Measurements from ENCODE around the gene VCL.

DNA sequence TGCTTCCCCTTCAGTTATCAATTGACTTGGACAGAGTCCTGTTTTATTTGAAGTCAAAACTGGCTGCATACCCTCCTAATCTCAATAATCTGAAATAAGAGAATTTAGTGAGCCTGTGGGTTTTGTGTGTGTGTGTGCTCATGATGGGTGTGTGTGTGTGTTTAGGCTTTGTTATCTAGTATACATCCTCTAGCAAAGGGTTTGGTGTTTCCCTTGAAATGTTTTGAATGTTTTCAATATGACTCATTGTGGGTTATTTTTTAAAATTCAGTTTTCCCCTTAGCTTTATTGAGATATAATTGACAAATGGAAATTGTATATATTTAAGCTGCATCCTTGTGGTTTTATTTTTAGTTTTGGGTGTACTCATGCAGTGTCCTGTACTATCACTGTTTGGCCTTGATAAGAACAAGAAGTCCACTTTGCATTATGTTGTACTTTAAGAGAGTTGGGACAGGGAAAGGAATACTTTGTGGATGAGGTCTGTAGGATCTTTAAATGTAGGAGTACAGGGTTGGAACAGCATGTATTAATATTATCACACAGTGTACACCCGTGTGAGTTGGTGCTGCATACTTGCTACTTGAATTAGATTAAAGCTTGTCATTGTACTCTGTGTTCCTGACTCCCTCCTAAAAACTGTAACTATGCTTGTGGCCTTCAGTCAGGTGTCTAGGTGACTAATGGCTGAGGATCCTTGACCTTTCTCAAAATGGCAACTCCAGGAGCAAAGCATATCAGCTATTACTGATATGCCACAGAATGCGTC lies 58.3 kb downstream of the VCL start:
- TF ChIP-seq, protein P1, sequence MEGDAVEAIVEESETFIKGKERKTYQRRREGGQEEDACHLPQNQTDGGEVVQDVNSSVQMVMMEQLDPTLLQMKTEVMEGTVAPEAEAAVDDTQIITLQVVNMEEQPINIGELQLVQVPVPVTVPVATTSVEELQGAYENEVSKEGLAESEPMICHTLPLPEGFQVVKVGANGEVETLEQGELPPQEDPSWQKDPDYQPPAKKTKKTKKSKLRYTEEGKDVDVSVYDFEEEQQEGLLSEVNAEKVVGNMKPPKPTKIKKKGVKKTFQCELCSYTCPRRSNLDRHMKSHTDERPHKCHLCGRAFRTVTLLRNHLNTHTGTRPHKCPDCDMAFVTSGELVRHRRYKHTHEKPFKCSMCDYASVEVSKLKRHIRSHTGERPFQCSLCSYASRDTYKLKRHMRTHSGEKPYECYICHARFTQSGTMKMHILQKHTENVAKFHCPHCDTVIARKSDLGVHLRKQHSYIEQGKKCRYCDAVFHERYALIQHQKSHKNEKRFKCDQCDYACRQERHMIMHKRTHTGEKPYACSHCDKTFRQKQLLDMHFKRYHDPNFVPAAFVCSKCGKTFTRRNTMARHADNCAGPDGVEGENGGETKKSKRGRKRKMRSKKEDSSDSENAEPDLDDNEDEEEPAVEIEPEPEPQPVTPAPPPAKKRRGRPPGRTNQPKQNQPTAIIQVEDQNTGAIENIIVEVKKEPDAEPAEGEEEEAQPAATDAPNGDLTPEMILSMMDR (IDR thresholded peaks at IDR 0.05): no peak
- no peak for TF ChIP-seq POLR2A (IDR thresholded peaks at IDR 0.05)
- no peak for TF ChIP-seq POLR2AphosphoS5 (IDR thresholded peaks at IDR 0.05)

Measured in suprapubic skin (tissue), 4 donors.